ENCODE measurements around the gene SAMD1.

The SAMD1 gene

DNA sequence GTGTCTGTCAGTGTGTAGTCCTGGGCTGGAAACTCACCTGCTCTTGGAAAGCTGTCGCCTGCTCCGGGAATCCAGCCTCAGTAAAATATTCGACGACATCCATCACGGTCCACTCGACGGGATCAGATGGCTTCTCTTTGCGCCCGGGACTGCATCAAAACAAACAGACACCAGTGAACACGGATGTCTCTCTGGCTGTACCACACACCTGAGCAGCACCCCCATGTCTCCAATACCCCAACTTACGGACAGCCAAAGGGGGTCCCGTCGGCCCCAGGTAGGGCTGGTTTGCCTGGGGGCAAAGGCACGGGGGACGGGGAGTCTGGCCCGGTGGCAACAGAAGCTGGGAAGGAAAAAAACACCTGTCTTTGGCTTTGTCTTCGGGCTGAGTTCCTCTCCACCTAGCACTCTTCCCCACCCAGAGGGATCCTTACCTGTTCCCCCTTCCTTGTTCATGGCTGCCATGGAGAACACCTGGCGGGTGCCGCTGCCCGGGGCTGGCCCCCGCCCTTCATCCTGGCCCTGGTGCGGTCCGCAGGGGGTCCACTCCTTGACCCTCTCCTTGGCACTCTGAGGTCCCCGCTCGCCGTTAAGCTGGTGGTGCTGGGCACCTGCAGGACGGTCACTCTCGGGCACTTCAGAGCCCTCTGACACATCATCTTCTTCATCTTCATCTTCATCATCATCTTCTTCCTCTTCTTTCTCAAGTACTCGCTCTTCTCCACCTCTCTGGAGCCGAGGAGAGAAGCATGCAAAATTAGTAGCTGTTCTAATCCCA is 1.7 kb downstream of the SAMD1 start:
- DNase-seq = no peak

GRCh38 chr19:14086098-14086497 is 4.5 kb downstream of the SAMD1 start:
- DNase-seq = no peak

- DNase-seq = no peak
Measured at GRCh38 chr19:14085309-14085995, 5.1 kb downstream of the SAMD1 start, which contains the start of gene C19orf67. Gene C19orf67, minus strand, starts transcription at chr19:14085783. Its CDS starts 156 bp downstream, at chr19:14085627.

GRCh38 chr19:14082675-14082960 is 7.9 kb downstream of the SAMD1 start:
- no peak for DNase-seq

- DNase-seq = no peak
Measured at GRCh38 chr19:14081797-14082674, 8.5 kb downstream of the SAMD1 start.

DNA sequence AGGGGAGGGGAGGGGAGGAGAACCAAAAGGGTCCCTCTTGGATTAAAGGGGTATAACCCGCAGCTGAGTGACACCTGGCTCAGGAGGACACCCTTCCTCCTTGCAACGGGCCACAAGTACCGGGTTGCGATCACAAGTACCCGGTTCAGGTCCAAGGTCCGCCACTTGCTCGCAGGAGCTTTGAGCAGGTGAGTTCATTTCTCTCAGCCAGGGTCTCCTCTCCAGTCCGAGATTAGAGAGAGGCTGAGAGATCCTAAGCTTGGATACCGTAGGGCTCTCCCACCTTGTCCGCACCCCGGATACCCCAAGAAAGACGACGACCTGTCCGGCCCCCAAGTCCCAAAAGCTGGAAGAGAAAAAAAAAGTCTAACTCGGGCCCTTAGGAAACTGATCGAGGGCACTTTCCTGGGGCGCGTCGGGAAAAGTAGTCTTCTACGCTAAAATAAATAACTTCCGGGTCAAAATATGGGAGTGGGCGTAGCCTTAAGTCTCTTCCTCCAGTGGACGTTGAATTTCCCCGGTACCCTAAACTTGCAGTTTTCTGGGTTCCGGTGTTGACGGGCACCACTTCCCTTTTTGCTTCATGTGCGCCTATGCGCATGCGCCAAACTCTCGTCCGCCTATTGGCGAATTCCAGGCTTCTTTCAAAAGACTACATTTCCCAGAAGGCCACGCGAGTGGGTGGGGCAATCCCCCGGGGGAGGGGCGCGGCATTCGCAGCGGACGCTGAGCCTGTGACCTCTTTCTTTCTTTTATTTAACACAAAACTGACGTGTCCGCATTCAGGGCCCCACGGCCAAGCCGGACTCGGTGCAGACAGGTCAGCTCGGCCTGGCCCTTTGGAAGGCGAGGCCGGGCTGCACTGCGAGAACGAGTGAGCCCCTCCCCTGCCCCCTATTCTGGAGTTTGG is 9.4 kb downstream of the SAMD1 start:
- peak; percentile 98 for DNase-seq

DNA sequence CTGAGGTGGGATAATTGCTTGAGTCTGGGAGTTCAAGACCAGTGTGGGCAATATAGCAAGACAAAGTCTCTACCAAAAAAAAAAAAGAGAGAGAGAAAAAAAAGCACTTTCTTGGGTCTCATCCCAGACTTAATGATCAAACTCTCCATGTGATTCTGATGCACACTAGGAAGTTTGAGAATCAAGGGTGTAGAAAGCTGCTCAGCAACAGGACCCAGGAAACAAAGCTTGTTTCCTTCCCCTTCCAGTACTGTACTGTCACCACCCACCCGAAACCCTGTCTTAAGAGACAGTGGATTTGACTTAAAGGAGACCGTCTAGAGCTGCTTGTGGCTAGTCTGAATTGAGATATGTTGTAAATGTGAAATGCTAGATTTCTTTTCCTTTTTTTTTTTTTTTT is 12.1 kb downstream of the SAMD1 start:
- no peak for DNase-seq

DNA sequence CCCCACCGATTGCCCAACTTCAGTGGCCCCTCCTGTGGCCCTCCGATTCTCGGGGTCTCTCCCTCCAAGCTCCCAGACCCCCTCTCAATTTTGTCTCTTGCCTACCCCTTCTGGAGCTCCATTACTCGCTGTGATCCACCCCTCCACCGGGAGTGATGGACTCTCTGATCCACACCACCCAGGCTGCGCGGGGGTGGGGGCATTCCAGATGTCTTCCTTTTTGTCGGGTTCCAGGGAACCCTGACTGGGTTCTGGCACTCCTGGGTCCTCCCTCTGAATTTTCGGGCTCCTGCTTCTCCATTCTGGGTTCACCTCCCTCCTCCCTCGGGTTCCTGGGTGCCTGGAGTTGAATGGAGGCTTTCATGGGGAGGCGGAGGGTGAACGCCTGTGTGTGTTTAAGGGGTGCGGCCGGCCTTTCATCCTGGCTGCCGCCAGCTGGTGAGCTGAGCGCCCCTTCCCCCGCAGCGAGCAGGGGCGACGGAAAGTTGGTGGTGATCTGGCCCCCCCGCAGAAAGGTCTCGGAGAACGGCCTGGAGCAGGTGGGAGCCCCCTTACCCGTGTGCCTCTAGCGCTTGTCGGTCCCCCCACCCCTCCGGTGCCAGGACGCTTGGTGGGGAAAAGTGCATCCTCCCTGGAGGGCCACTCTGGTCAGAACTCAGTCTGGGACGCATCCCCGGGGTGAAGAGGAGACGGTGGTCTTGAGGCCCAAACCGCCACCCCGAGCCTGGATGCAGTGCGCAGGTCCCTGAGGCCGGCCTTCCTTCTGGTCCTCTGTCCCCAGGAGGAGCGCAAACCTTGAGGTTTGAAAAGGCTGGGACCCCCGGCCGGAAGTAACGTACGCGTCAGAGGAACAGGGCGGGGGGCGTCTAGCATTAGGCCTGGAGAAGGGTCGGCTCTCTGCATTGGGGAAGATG is 16.4 kb downstream of the SAMD1 start:
- DNase-seq = no peak

DNA sequence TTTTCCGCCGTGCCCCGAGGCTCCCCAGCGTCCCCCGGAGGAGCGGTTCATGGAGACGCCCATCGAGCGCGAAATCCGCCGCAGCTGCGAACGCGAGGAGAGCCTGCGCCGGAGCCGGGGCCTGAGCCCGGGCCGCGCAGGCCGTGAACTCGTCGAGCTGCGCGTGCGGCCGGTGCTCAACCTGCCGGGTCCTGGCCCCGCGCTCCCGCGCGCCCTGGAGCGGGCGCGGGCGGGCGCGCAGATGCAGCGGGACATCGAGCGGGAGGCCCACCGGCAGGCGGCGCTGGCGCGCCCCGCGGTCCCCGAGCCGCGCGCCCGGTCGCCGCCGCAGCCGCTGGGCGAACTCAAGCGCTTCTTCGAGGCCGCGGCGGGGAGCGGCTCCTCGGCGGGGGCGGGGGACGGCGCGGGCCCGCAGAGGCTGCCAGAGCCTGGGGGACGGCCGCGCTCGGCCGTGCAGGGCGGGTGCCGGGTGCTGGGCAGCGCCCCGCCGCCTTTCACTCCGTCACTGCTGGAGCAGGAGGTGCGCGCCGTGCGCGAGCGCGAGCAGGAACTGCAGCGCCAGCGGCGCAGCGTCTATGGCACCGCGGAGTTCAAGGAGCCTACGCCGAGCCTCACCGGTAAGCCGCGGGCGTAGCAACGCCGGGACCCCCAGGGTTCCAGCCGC is 17.2 kb downstream of the SAMD1 start:
- peak; percentile 70 for DNase-seq

DNA sequence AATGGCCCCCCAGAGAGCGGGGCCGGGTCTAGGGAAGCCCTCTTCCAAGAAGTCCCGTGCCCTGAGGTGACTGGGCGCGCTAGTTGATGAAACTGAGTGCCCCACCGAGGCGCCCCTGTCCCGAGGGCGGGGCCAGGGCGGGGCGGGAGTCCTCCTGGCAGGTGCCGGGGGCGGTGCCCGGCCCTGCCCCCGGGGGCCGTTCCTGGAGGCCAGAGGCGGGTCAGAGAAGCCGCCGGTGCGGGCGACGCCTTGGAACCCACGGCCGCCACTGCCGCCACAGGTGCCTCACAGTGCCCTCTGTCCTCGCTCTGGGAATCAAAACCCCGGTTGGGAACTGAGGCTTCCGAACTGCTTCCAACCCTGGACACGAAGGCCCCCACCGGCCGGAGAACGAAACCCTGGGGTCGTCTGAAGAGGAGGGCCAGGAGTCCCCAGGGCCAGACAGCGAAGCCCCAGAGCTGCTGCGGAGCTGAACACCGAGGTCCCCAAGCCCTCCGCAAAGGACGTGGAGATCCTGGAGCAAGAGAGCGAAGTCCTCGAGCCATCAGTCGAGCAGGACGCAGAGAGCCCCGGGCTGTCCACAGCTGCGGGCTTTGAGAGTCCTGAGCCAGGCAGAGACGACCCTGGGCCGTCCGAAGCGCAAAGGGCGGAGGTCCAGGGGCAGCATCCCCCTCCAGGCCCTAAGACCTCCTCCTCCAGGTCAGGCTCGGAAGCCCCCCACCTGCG is 17.9 kb downstream of the SAMD1 start, which contains the start of gene MISP3:
Gene MISP3, plus strand, starts transcription at position 252 of the 726 bp plus-strand sequence. CDS start 524 bp downstream, outside the sequence.
- DNase-seq = peak; percentile 27

DNA sequence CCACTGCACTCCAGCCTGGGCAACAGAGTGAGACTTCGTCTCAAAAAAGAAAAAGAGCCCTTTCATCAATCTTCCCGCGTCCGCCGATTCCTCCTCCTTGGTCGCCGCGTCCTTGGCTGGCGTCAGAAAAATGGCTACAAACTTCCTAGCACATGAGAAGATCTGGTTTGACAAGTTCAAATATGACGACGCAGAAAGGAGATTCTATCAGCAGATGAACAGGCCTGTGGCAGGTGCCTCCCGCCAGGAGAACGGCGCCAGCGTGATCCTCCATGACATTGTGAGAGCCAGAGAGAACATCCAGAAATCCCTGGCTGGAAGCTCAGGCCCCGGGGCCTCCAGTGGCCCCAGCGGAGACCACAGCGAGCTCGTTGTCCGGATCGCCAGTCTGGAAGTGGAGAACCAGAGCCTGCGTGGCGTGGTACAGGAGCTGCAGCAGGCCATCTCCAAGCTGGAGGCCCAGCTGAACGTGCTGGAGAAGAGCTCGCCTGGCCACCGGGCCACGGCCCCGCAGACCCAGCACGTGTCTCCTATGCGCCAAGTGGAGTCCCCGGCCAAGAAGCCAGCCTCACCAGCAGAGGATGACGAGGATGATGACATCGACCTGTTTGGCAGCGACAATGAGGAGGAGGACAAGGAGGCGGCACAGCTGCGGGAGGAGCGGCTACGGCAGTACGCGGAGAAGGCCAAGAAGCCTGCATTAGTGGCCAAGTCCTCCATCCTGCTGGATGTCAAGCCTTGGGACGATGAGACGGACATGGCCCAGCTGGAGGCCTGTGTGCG is 20.1 kb downstream of the SAMD1 start:
- DNase-seq = no peak

DNA sequence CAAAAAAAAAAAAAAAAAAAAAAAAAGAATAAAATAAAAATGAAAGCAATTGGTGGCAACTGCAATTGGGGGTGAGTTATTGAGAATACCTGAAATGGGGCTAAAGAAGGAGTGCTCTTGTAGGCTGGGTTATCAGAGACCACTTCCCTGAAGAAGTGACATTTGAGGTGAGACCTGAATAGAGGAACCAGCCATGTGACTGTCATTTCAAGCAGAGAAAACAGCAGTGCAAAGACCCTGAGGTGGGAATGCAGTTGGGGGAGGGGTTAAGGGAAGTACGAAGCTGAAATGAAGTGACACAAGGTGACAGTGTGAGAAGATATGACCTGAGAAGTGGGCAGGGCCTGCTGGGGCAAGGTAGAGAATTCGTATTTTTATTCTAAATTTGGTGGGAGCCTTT is 24.4 kb downstream of the SAMD1 start:
- no peak for DNase-seq

DNA sequence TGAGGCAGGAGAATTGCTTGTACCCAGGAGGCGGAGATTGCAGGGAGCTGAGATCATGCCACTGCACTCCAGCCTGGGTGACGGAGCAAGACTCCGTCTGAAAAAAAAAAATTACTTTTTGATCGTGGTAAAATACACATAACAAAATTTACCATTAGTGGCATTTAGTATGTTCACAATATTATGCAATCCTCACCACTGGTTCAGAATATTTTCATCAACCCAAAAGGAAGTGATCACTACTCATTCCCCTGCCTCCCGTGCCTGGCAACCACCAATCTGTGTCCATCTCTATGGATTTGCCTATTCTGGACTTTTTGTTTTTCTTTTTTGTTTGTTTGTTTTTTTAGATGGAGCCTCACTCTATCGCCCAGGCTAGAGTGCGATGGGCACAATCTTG is 27.4 kb downstream of the SAMD1 start:
- DNase-seq = no peak

DNA sequence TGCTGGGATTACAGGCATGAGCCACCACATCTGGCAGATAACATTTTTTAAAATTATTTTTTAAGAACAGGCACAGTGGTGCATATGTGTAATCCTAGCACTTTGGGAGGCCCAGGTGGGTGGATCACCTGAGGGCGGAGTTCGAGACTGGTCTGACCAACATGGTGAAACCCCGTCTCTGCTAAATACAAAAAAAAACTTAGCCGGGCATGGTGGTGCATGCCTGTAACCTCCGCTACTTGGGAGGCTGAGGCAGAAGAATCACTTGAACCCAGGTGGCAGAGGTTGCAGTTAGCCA is 28.0 kb downstream of the SAMD1 start:
- DNase-seq = no peak

- no peak for DNase-seq
Measured at GRCh38 chr19:14061751-14062557, 28.6 kb downstream of the SAMD1 start, which contains the start of gene PALM3. Gene PALM3, minus strand, starts transcription at chr19:14062076. Its CDS starts 96 bp downstream, at chr19:14061980.

DNA sequence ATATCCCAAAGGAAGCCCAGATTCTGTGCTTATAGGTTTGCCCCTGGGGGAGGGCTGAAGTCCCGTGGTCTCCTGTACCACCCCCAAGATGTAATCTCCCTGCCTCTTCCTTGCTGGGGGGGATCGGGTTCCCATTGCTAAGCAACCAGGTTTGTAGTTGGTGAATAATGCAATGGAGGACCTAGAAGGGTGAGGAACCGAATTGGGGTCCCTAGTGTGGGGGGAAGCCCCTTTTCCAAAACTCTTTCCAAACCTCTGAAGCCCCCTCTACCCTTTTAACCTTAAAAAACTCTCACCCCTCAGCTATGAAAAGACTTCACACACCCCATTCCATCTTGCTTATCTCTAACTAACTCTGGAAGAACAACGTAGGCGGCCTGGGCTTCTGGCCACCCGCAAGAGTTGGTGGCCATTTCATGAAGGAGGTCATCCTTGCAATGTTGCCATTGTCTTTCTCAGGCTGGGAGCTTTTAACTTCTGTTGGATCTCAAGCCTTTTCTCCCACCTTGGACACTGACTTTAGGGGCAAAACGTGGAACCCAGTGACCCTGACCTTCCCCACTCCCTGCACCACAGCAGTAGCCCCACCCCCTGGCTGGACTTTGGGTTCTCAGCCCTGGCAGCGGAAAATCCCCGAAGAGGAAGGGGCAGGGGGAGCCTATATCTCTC is 29.3 kb downstream of the SAMD1 start:
- no peak for DNase-seq

DNA sequence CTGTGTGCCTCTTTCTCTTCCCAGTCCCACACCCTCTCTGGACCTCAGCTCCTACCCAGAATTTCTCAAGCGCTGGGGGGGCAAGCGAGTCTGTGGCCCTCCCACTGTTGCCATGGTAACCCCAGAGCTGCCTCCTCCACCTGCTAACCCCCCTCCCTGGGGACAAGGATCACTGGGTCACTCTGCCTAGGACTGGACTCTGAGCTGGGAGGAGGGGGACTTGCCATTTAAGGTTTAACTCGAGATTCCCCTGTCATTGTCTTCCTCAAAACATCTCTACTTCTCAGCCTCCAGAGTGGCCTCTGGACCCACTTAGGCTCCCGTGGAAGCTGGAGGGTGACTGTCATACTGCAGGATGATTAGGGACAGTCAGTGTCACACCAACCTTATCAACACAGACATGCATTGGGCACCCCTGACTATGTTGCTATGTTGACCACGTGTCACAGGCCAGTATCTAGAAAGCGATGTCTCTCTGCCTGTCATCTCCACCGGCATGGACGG is 30.8 kb downstream of the SAMD1 start:
- DNase-seq = no peak

GRCh38 chr19:14059093-14059480 is 31.5 kb downstream of the SAMD1 start:
- DNase-seq = no peak

Data from NCI-H1436 (cell line).